Peyer's patch (tissue), 4 donors: Measurements from ENCODE around the gene KIFC1.

Experiments used
- CTCF ChIP-seq, 6 experiments: fragments of 450-650 bp in 4 of 6; fragments of 200-600 bp in 2 of 6; sonication (generic) in 1 of 6; IDR thresholded peaks; one replicate each; pipeline ENCODE4 v1.5.1; 2017 to 2019; ENCODE audit warnings: antibody characterized with exemption in 6 of 6, mild to moderate bottlenecking in 3 of 6, moderate library complexity in 1 of 6
- POLR2A ChIP-seq, 2 donors: fragments of 450-650 bp; IDR thresholded peaks; one replicate each; pipeline ENCODE4 v1.5.1; 2017; ENCODE audit warnings: antibody characterized with exemption in 2 of 2, mild to moderate bottlenecking in 2 of 2, moderate library complexity in 2 of 2

GRCh38 chr6:33453393-33454008 lies 61.9 kb downstream of the KIFC1 start:
- TF ChIP-seq CTCF (IDR thresholded peaks at IDR 0.05) (no peak), POLR2A (IDR thresholded peaks at IDR 0.05) (no peak)
